Astrocyte (in vitro differentiated cells and primary cell): Measurements from ENCODE around the gene GUCA1A.

Experiments
- EZH2 ChIP-seq: IDR thresholded peaks from 2 replicates; pipeline ENCODE4 v1.6.1; 2012; ENCODE audit warnings: mild to moderate bottlenecking, low read length, inconsistent platforms; ENCODE audit not compliant: insufficient read depth
- TF ChIP-seq, protein P1 (sequence below): IDR thresholded peaks from 2 replicates; pipeline ENCODE4 v1.5.1; 2011; ENCODE audit warnings: low read depth, mild to moderate bottlenecking, inconsistent platforms, low read length, moderate library complexity; ENCODE audit not compliant: insufficient read depth

DNA sequence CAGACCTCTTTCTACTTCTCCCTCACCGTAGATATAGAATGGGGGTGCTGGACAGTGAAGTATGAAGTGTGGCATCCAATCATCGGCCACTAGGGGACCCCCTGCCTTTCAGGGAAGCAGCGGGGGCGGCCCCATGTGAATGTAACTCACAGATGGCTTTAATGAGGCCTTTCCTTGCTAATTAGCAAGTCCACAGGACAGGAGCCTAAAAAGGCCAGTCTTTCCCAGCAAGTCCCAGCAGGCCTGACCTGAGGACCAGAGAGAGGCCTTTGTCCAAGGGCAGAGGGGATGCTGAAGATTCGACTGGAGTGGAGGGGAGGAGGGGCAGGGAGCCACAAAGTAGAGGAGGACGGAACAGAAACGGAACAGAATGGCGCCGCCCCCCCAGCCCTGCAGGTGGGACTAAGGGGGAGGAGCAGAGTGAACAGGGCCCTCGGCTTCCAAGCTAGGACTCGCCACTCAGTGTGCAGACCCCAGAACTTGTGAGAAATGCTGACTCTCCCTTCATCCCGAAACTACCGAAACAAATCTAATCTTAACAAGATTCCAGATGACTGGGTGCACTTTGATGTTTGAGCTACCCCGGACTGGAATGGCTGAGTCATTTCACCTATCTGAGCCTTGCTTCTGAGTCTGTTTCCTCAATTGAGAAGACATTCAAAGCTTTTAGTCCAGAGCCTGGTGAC, 36.5 kb upstream of the GUCA1A start:
- TF ChIP-seq EZH2, result no peak
- TF ChIP-seq, protein P1, sequence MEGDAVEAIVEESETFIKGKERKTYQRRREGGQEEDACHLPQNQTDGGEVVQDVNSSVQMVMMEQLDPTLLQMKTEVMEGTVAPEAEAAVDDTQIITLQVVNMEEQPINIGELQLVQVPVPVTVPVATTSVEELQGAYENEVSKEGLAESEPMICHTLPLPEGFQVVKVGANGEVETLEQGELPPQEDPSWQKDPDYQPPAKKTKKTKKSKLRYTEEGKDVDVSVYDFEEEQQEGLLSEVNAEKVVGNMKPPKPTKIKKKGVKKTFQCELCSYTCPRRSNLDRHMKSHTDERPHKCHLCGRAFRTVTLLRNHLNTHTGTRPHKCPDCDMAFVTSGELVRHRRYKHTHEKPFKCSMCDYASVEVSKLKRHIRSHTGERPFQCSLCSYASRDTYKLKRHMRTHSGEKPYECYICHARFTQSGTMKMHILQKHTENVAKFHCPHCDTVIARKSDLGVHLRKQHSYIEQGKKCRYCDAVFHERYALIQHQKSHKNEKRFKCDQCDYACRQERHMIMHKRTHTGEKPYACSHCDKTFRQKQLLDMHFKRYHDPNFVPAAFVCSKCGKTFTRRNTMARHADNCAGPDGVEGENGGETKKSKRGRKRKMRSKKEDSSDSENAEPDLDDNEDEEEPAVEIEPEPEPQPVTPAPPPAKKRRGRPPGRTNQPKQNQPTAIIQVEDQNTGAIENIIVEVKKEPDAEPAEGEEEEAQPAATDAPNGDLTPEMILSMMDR, result peak; percentile 37
